Lung (tissue), 12 donors: Measurements from ENCODE around the gene SMCHD1. TPM values are rescaled to one million over a fixed set of nuclear protein-coding genes. Genes with fewer than 3 reads are reported as not detected.
A peak's percentile ranks its signal among the peaks of the same experiment; 100 is the strongest.

Experiments used
- ATAC-seq: fragments of 200-7000 bp; cut with Tn5 transposase; one replicate; pipeline ENCODE4 v1.9.1; 2020; ENCODE audit warnings: moderate number of reproducible peaks; ENCODE audit not compliant: insufficient read depth, low FRiP score
- DNase-seq, 3 donors: peaks; one replicate each; pipeline ENCODE4 v3.0.0-alpha.2; 2013 to 2017
- H3K27ac ChIP-seq, 2 donors: one replicate each; pipeline ENCODE4 v1.5.1; 2013; ENCODE audit warnings: mild to moderate bottlenecking in 2 of 2, moderate library complexity in 2 of 2, control low read depth in 1 of 2, inconsistent platforms in 1 of 2, low read depth in 1 of 2, low read length in 1 of 2
- H3K27me3 ChIP-seq, 3 donors: one replicate each; pipeline ENCODE4 v1.5.1; 2013; ENCODE audit warnings: low read length in 2 of 3; ENCODE audit not compliant: control insufficient read depth in 3 of 3, insufficient read depth in 3 of 3
- H3K36me3 ChIP-seq, 4 donors: one replicate each; pipeline ENCODE4 v1.5.1; 2013; ENCODE audit warnings: low read length in 4 of 4, mild to moderate bottlenecking in 1 of 4, moderate library complexity in 1 of 4; ENCODE audit not compliant: control insufficient read depth in 4 of 4, insufficient read depth in 4 of 4
- H3K4me1 ChIP-seq, 5 donors: one replicate each; pipeline ENCODE4 v1.5.1; 2013; ENCODE audit warnings: low read length in 5 of 5, mild to moderate bottlenecking in 2 of 5, moderate library complexity in 1 of 5; ENCODE audit not compliant: control insufficient read depth in 5 of 5, insufficient read depth in 5 of 5
- H3K4me3 ChIP-seq: one replicate; pipeline ENCODE4 v1.5.1; 2013; ENCODE audit warnings: mild to moderate bottlenecking, control low read depth, moderate library complexity
- H3K9ac ChIP-seq, 2 donors: one replicate each; pipeline ENCODE4 v1.5.1; 2013; ENCODE audit warnings: low read length in 2 of 2, control low read depth in 1 of 2; ENCODE audit not compliant: insufficient read depth in 1 of 2
- H3K9me3 ChIP-seq, 4 donors: one replicate each; pipeline ENCODE4 v1.5.1; 2013; ENCODE audit warnings: low read length in 3 of 4, mild to moderate bottlenecking in 1 of 4, moderate library complexity in 1 of 4; ENCODE audit not compliant: control insufficient read depth in 4 of 4, insufficient read depth in 3 of 4
- CTCF ChIP-seq: IDR thresholded peaks from 2 replicates; pipeline ENCODE4 v1.5.1; 2012; ENCODE audit warnings: mild to moderate bottlenecking; ENCODE audit errors: control extremely low read depth, extremely low read depth
- WGBS, 2 donors: extraction: QIAGEN DNeasy Blood & Tissue Kit; methylation state at CpG; one replicate each; pipeline ENCODE4 v1.1.7; 2013; 5-methylcytosine and 5-hydroxymethylcytosine counted together
- polyA plus RNA-seq, 2 donors: library from polyadenylated mRNA; stranded (reverse); fragments of 200-250 nt; gene quantifications; one replicate each; pipeline ENCODE4 v1.2.1, GENCODE V29; 2013
- total RNA-seq, 2 donors: library from RNA; depleted of rRNA in 1 of 2; stranded (reverse); fragments of >200 nt in 1 of 2; gene quantifications; one replicate each; pipeline ENCODE4 v1.2.1, GENCODE V29; 2014 to 2021
- donor health status: control.
- donor health status: control.
- donor health status: Bipolar disorder and iron deficiency.
- donor health status: healthy.
- donor health status: DM: yes; HTN: yes; CAD: no.

The SMCHD1 gene
- total and polyA plus RNA-seq, 4 donors: 7.3 to 179 (median 31.4) TPM

GRCh38 chr18:2651981-2652380 lies 3.5 kb upstream of the SMCHD1 start:
- no peak for DNase-seq
- Histone ChIP-seq H3K9me3 (no peaks in the 10 kb centered on the region), H3K36me3 (peaks cover 0 to 2% (median 0%) of the 10 kb centered on the region in 4 donors), H3K9ac (no peak overlapping the region), H3K27me3 (peaks cover 0 to 6% (median 0%) of the 10 kb centered on the region in 3 donors), H3K4me1 (peaks cover 0 to 7% (median 0%) of the 10 kb centered on the region in 5 donors), H3K4me3 (no peak overlapping the region), H3K27ac (no peak overlapping the region)
- no peak for ATAC-seq
- TF ChIP-seq CTCF: no peak
- 79 to 85% methylated on average over 1 of the region's 1 CpG for WGBS, 2 donors

- no peak for ATAC-seq
- Histone ChIP-seq H3K36me3 (peaks cover 0 to 2% (median 0%) of the 10 kb centered on the region in 4 donors), H3K4me3 (no peak overlapping the region), H3K27ac (no peak overlapping the region), H3K27me3 (peaks cover 0 to 6% (median 0%) of the 10 kb centered on the region in 3 donors), H3K9ac (no peak overlapping the region), H3K9me3 (no peaks in the 10 kb centered on the region), H3K4me1 (peaks cover 0 to 15% (median 6%) of the 10 kb centered on the region in 5 donors)
- TF ChIP-seq CTCF: no peak
- no peak for DNase-seq
- WGBS, 2 donors: 40 to 75% methylated on average over 4 of the region's 4 CpGs
Measured at GRCh38 chr18:2653467-2653866, 2.1 kb upstream of the SMCHD1 start.

DNA sequence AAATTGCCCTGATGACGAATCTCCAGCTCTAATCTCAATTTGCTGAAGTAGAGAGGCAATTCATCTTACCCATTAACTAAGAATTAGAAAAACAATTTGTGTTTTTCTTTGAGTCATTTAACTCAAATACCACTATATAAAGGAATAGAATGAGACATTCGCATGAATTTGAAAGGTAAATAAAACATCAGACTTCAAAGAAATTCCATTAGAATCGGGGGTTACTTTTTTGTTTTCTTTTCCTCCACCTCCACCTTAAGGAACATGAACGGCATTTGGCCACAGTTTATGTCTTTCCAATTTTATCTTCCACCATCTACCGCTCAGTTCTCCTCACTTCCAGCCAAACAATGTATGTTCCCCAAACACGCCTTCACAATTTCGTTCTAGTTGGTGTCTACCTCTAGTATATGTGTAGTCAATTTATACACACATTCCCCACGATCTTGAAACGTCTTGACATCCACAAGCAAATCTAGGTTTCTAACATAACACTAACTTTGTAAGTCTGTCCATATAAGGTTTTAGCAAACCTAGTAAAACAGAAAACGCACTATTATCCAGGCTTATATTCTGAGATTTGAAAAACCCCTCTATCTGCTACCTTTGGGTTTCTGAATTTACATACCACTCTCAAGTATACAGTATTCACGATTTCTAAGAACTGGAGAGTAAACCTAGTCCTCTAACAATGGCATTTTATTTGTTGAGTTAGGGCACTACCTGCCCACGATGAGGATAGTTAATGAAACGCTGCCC lies 1.2 kb upstream of the SMCHD1 start:
- WGBS, 2 donors: 41 to 42% methylated on average over 13 of the region's 13 CpGs
- DNase-seq: peak in 2 of 3 donors; percentile 45 to 70
- no peak for ATAC-seq

More for the DNA sequence above, 1.2 kb upstream of the SMCHD1 start:
- Histone ChIP-seq H3K36me3 (peaks cover 0 to 2% (median 0%) of the 10 kb centered on the region in 4 donors), H3K9ac (peak overlapping the region; percentile 61 to 96), H3K27ac (peak overlapping the region; percentile 97 to 100), H3K9me3 (no peaks in the 10 kb centered on the region), H3K4me1 (peaks cover 0 to 17% (median 6%) of the 10 kb centered on the region in 5 donors), H3K27me3 (peaks cover 0 to 6% (median 0%) of the 10 kb centered on the region in 3 donors), H3K4me3 (peak overlapping the region; percentile 85)
- no peak for TF ChIP-seq CTCF
